ENCODE results near the gene MRPL57.
"Not testable (repeated sequence)": the region's sequence is repeated elsewhere in the genome, so short reads cannot be mapped to it uniquely, and the experiment has no call there.

Gene MRPL57

GRCh38 chr13:21165606-21166005 is 10.9 kb upstream of the MRPL57 start:
- H3K27ac Mint-ChIP-seq; H3K27me3 Mint-ChIP-seq; H3K4me3 Mint-ChIP-seq; H3K9me3 Mint-ChIP-seq (ENCODE audit: low read depth); H3K36me3 Mint-ChIP-seq; H3K4me1 Mint-ChIP-seq (ENCODE audit: low read depth): not testable (repeated sequence)

DNA sequence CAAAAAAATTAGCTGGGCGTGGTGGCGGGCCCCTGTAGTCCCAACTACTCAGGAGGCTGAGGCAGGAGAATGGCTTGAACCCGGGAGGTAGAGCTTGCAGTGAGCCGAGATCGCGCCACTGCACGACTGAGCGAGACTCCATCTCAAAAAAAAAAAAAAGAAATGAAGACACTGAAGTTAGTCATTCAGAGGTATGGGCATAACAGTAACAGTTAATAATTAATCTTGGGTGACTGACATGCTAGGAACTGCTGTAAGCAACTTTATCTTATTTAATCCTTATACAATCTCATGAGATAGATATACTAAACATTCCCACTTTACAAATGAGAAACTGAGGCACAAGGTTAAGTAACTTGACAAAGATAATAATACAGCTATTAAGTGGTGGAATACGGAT is 5.0 kb upstream of the MRPL57 start:
- no peak overlapping the region for H3K4me3 Mint-ChIP-seq
- no peaks in the 10 kb centered on the region for H3K9me3 Mint-ChIP-seq (ENCODE audit: low read depth)
- H3K36me3 Mint-ChIP-seq = no peaks in the 10 kb centered on the region
- H3K4me1 Mint-ChIP-seq (ENCODE audit: low read depth) = peaks cover 3% of the 10 kb centered on the region
- H3K27me3 Mint-ChIP-seq = no peaks in the 10 kb centered on the region
- H3K27ac Mint-ChIP-seq = no peak overlapping the region

DNA sequence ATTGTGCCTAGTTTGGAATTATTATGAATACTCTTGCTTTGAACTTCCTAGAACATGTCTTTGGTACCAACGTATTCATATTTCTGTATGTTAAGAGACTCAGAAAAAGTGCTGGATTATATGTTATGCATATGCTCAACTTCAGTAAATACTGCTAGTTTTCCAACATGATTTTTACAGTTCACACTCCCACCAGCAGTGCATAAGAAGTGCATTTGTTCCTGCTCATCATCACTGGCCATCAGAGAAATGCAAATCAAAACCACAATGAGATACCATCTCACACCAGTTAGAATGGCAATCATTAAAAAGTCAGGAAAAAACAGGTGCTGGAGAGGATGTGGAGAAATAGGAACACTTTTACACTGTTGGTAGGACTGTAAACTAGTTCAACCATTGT is 2.7 kb upstream of the MRPL57 start:
- H3K36me3 Mint-ChIP-seq; H3K9me3 Mint-ChIP-seq (ENCODE audit: low read depth); H3K27ac Mint-ChIP-seq; H3K27me3 Mint-ChIP-seq; H3K4me3 Mint-ChIP-seq: not testable (repeated sequence)
- peaks cover 13% of the 10 kb centered on the region for H3K4me1 Mint-ChIP-seq (ENCODE audit: low read depth)

- peaks cover 3% of the 10 kb centered on the region for H3K36me3 Mint-ChIP-seq
- peak overlapping the region; percentile 97 for H3K4me3 Mint-ChIP-seq
- H3K4me1 Mint-ChIP-seq (ENCODE audit: low read depth) = peaks cover 20% of the 10 kb centered on the region
- H3K27ac Mint-ChIP-seq = peak overlapping the region; percentile 96
- no peaks in the 10 kb centered on the region for H3K27me3 Mint-ChIP-seq
- H3K9me3 Mint-ChIP-seq (ENCODE audit: low read depth) = no peaks in the 10 kb centered on the region
These were observed 723 bp upstream of the MRPL57 start for GRCh38 chr13:21175656-21176214.

GRCh38 chr13:21176982-21177284 is 475 bp downstream of the MRPL57 start:
- Mint-ChIP-seq H3K4me3 (peak overlapping the region; percentile 97), H3K4me1 (ENCODE audit: low read depth) (peaks cover 20% of the 10 kb centered on the region), H3K9me3 (ENCODE audit: low read depth) (no peaks in the 10 kb centered on the region), H3K27me3 (no peaks in the 10 kb centered on the region), H3K36me3 (peaks cover 3% of the 10 kb centered on the region), H3K27ac (peak overlapping the region; percentile 96)

- H3K36me3 Mint-ChIP-seq = peaks cover 3% of the 10 kb centered on the region
- H3K9me3 Mint-ChIP-seq (ENCODE audit: low read depth) = no peaks in the 10 kb centered on the region
- H3K4me3 Mint-ChIP-seq = no peak overlapping the region
- H3K4me1 Mint-ChIP-seq (ENCODE audit: low read depth) = peaks cover 17% of the 10 kb centered on the region
- H3K27ac Mint-ChIP-seq = no peak overlapping the region
- no peaks in the 10 kb centered on the region for H3K27me3 Mint-ChIP-seq
These were observed 5.2 kb downstream of the MRPL57 start for GRCh38 chr13:21181671-21182070.

- not testable (repeated sequence) for H3K36me3 Mint-ChIP-seq; H3K4me3 Mint-ChIP-seq; H3K27ac Mint-ChIP-seq; H3K27me3 Mint-ChIP-seq; H3K9me3 Mint-ChIP-seq (ENCODE audit: low read depth); H3K4me1 Mint-ChIP-seq (ENCODE audit: low read depth)
These were observed 10.0 kb downstream of the MRPL57 start for GRCh38 chr13:21186410-21186809.

DNA sequence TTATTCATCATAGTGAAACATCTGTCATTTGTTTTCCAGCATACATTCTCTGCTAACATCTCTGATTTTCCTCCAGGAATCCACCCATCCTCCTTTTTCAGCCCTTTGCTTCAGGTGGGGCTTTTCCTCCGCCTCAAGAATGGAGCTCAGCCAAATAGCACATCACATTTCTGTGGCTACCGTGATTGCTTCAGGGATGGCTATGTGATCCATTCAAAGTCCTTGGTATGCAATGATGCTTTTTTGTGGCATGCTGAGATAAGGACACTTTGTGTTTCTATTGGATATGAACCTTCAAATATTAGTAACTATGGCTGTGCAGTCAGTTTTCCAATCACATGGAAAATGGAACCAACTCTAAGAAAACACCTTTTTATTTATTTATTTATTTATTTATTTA is 18.3 kb downstream of the MRPL57 start:
- H3K36me3 Mint-ChIP-seq; H3K4me3 Mint-ChIP-seq; H3K9me3 Mint-ChIP-seq (ENCODE audit: low read depth); H3K27me3 Mint-ChIP-seq; H3K4me1 Mint-ChIP-seq (ENCODE audit: low read depth); H3K27ac Mint-ChIP-seq: not testable (repeated sequence)

DNA sequence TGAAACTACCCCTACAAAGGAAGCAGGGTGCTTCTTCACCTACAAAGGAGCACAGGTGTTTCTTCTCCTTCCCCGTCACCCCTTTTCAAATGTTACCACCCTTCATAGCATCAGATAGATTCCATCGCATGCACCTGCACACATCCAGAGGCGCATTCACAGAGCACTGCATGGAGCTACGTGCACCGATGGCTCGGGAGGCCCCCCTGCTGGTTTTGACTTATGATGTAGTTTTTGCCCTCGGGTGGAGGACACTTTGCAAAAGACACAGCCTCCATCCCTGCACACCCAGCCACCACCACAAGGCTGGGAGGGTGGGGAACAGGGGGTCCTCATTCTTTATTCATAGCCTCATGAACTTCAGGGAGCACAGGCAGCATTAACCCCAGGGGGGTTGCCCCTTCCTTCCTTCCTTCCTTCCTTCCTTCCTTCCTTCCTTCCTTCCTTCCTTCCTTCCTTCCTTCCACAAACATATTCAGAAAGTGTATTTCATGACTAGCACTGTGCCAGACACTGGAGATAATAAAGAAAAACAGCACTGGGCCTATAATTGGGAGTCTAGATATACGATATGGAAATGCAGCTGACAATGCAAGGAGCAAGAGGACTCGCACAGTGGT is 21.3 kb downstream of the MRPL57 start:
- H3K27ac Mint-ChIP-seq; H3K9me3 Mint-ChIP-seq (ENCODE audit: low read depth); H3K4me3 Mint-ChIP-seq; H3K27me3 Mint-ChIP-seq; H3K36me3 Mint-ChIP-seq; H3K4me1 Mint-ChIP-seq (ENCODE audit: low read depth): not testable (repeated sequence)

DNA sequence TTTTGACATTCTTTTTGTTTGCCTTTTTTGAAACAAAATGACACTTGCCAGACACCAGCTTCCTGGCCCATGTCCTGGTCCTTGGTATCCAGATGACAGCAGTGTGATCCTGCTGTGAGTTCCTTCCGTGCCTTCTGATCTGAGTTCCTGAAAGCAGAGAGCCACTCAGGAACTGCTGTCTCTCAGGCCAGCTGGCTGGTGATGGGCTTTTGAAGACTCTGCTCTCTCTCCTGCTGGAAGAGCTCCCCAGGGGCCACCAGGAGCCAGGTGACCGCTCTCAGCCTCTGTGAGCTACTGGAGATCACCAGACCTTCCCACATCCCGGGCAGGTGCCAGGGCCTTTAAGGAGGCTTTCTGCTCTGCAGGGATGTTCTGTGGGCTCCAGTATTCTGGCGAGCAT is 21.9 kb downstream of the MRPL57 start:
- not testable (repeated sequence) for H3K4me1 Mint-ChIP-seq (ENCODE audit: low read depth); H3K9me3 Mint-ChIP-seq (ENCODE audit: low read depth); H3K27ac Mint-ChIP-seq; H3K36me3 Mint-ChIP-seq; H3K4me3 Mint-ChIP-seq; H3K27me3 Mint-ChIP-seq

GRCh38 chr13:21201456-21202190 is 25.2 kb downstream of the MRPL57 start:
- not testable (repeated sequence) for H3K9me3 Mint-ChIP-seq (ENCODE audit: low read depth); H3K4me3 Mint-ChIP-seq; H3K36me3 Mint-ChIP-seq; H3K27ac Mint-ChIP-seq; H3K27me3 Mint-ChIP-seq; H3K4me1 Mint-ChIP-seq (ENCODE audit: low read depth)

- peaks cover 8% of the 10 kb centered on the region for H3K36me3 Mint-ChIP-seq
- no peaks in the 10 kb centered on the region for H3K9me3 Mint-ChIP-seq (ENCODE audit: low read depth)
- H3K27ac Mint-ChIP-seq = no peak overlapping the region
- H3K4me3 Mint-ChIP-seq = no peak overlapping the region
- no peaks in the 10 kb centered on the region for H3K4me1 Mint-ChIP-seq (ENCODE audit: low read depth)
- H3K27me3 Mint-ChIP-seq = peaks cover 3% of the 10 kb centered on the region
These were observed 26.5 kb downstream of the MRPL57 start for GRCh38 chr13:21202767-21203531.

- Mint-ChIP-seq H3K4me3 (no peak overlapping the region), H3K27ac (no peak overlapping the region), H3K9me3 (ENCODE audit: low read depth) (no peaks in the 10 kb centered on the region), H3K4me1 (ENCODE audit: low read depth) (no peaks in the 10 kb centered on the region), H3K36me3 (no peaks in the 10 kb centered on the region), H3K27me3 (peaks cover 8% of the 10 kb centered on the region)
These were observed 32.2 kb downstream of the MRPL57 start for GRCh38 chr13:21208652-21209154.

- Mint-ChIP-seq H3K4me1 (ENCODE audit: low read depth) (no peaks in the 10 kb centered on the region), H3K36me3 (no peaks in the 10 kb centered on the region), H3K4me3 (no peak overlapping the region), H3K27ac (no peak overlapping the region), H3K27me3 (peaks cover 14% of the 10 kb centered on the region), H3K9me3 (ENCODE audit: low read depth) (no peaks in the 10 kb centered on the region)
These were observed 35.8 kb downstream of the MRPL57 start for GRCh38 chr13:21212138-21212775.

- Mint-ChIP-seq H3K27me3 (peaks cover 14% of the 10 kb centered on the region), H3K4me1 (ENCODE audit: low read depth) (peaks cover 12% of the 10 kb centered on the region)
- H3K9me3 Mint-ChIP-seq (ENCODE audit: low read depth); H3K4me3 Mint-ChIP-seq; H3K27ac Mint-ChIP-seq; H3K36me3 Mint-ChIP-seq: not testable (repeated sequence)
These were observed 39.0 kb downstream of the MRPL57 start for GRCh38 chr13:21215419-21215818.
